GM18519 (cell line): ENCODE data around the gene CCDC197.

Experiments
- ATAC-seq: cut with Tn5 transposase; IDR thresholded peaks from one replicate; pipeline ENCODE4 v1.9.1; 2021; ENCODE audit warnings: mild to moderate bottlenecking, moderate library complexity; ENCODE audit not compliant: unreplicated experiment, low FRiP score

CCDC197 gene

DNA sequence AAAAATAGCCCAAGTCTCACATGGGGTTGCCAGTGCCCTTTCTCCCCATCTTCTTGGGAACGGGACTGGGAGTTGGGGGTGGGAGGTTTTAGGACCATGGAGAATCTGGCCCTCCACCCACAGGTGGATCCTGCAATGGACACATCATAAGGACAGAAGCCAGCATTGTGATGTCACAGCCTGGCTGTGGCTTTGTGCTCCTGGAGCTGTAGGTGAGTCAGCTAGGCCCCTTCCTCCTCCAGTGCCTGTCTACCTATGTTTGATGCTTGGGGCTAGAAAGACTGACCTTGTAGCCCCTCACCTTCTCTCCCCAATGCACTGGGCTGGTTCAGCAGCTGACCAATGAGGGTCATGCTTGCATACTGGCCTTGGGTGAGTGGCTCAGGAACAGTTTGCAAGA is at the start of gene CCDC197:
Gene CCDC197, plus strand, starts transcription at position 220 of the 400 bp plus-strand sequence. CDS start 831 bp downstream, outside the sequence.
- ATAC-seq, result no peak

DNA sequence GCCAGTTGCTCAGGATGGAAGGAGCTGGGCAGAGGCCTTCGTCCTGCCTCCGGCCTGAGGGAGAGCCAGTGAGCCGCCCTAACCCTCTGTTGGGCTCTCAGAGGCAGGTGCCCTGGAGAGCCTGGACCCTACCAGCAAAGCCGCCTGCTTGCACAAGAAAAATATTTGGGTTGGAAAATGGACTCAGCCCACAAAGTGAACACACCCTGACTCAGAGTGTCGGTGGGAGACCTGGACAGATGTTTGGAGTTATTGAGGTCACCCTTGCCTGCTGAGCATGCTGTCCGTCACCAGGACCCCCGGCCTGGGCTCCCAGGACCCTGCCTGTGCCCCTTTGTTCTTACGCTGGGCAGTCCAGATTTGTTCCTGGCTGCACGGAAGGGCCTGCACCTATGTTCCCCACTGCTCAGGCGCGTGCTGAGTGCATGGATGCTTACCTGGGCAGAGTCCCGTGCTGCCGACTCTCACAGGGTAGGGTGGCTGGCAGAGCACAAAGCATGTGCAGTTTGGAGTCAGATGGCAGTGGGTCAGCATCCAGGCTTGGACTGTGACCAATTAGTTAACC is 47.5 kb upstream of the CCDC197 start:
- ATAC-seq, result no peak

DNA sequence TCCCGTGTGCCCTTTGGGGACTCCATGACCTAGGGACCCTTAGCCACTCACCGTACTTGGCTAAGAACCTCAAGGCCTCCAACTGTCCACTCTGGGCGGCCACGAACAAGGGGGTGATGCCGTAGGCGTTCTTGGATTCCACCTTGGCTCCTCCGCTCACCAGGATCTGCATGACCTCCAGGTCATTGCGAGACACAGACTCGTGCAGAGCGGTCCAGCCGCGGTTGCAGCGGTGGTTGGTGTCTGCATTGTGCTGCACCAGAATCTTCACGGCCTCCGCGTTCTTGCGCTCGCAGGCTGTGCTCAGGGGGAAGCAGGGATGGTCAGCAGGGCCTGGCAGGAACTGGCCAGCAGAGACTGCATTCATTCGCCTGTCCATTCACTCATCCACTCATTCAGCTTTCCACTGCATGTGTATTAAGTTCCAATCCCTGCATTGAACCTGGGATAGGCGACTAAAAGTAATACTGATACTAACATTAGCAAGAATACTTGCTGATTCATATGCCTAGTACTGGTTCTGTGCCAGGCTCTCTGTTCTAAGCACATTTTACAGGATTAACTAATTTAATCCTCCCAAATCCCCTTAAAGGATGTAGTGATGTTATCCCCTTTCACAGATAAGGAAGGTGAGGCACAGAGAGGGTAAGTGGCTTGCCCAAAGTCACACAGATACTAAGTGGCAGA is 46.0 kb upstream of the CCDC197 start:
- no peak for ATAC-seq

DNA sequence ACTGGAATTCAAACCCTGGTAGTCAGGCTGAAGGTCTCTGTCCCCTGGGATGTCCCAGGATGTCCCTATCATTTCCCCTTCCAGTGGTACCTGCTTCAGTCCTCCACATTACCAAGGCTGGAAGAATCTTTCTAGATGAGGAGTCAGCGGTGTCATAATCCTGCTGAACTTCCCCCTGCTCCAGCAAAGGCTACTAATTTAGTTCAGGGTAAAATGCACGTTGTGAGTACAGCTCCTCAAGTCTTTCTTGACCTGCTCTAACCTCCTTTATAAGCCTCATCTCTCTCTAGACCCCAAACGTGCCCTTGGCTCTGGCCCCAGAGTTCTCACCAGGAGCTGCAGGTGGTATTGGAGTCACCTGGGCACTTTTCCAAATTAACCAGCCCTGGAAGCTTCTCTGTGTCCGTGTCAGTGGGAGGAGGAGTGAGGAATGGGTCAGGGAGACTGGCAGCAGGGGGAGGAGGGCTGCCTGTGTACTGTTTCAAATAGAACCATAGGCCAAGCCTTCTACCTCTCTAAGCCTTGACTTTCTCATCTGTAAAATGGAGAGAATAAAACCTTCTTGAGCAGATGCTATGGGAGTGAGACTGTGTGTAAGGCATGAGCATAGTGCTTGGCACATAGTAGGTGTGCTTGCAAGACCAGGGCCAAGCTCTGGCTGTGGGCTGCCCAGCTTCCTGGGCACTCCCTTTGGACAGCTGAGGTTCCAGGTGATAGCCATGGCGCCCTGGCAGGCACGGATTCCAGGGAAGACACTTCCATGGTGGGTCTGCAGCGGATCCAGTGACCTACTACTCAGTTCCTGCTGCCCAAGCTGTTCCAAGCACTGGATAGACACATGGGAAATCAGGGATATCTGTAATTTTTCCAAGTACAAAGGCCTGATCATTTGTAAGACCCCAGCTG is 45.2 kb upstream of the CCDC197 start:
- no peak for ATAC-seq

DNA sequence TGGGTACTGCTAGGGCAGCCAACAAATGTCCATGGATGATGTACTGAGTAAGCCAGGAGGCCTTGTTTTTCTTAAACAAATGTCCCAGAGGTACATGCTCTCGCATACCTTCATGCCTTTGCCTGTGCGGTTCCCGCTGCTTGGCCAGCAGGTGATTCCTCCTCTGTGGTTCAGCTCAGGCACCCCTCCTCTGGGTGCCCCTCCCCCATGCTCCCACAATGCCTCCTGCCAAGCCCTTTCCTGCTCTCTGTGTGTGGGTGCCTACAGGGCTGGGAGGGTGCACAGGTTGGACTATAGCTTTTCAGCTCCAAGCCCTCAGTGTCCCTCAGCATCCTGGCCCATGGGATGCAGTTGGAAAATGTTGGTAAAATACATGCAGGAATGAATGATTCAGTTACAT is 44.3 kb upstream of the CCDC197 start:
- no peak for ATAC-seq

DNA sequence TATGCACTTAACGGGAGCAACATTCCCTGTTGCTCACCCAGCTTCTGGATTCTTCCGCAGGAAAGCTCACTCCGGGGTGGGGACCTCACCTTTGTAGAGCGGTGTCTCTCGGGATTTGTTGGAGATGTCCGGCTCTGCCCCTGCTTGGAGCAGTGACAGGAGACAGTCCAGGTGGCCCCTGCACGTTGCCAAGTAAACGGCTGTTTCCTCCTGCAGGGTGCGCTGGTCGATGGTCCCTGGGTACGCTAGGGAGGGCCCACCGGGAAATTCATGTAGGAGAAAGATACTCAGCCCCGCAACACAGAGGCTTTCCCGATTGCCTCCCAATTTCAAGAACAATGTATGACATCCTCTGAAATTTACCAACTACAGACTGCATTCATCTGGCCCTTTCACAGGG is 43.8 kb upstream of the CCDC197 start:
- ATAC-seq, result no peak

DNA sequence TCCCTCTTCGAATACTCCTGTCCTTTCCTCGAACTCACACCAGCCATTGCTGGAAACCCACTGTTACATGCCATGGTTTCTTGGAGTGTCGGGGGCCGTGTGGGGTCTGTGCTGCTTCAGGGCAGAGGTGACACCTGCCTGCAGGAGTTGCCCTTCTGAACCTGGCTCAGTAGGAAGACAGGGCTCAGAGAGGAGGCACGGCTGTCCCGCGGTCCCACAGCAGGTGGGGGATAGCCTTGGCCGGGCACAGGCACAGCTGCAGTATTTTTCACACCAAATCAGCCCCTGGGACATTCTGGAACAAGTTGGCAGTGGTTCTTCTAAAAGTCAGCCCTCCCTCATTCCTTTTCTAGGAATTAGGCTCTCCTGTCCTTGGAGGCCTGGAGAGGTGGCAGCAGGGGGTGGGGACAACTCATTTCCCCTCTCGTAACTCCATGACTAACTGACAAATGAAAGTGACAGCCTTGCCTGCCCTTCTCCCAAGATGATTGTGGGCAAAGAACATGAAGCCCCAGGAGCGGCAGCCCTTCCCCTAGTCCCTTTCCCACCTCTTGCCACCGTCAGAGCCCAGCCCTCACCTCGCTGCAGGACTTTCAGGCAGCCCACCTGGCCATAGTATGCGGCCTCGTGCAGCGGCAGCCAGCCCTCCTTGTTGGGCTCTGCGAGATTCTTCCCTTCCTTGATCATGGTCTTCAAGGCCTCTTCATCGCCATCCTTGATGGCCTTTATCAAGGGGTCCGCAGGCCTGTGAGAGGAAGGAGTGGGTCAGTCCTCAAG is 43.2 kb upstream of the CCDC197 start:
- no peak for ATAC-seq

DNA sequence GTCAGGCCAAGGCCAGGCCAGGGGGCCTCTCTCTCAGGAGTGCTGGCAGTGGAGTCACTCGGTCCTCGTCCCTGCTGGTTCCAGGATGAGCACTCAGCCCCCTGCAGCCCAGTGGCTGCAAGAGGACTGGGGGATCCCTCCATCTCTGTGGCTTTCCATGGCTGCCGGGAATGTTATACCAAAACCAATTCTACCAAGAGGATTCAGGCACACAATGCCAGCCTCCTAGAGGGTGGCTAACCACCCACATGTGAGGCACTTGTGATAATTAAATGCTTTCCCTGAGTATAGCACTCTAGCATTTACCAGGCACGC is 42.6 kb upstream of the CCDC197 start:
- ATAC-seq, result no peak

DNA sequence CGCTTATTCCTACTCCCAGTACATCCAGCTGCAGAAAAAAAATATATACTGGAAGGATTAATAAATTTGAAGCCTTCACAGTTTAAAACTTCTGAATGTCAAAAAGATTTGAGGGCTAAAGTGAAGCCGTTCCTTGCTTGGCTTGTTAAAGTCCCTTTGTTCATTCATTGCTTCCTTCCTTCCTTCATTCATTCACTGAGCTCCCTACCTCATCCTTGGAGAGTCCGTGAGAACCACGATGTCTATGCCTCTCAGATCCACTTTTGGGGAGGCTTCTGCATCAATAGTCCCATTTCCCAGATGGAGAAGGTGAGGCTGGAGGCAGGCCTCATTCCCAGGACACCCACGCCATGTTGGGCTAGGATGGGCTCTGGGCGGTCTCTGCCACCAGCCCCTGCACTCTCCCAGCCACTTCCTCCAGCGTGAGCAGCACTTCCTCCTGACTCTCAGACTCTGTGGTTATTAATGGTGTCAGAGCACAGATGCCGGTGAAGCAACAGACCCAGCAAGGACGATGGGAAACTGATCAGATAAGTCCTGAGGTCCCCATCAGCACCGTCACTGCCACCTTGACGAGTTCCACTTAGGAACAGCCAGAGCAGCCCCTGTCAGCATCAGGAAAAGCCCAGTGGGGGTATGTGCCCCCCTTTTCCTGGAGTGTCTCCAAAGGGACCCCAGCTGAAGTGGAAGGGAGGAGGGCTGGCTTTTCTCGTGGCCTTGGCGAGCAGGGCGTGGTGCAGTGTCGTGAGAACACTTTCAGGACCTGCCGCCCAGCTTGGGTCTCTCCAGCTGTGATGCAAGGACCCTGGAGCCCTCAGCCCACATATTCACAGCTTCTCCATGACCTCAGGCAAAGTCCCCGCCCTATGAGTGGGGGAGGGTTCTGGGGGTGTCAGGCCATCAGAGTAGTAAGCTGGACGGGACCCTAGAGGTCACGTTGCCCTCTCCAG is 41.9 kb upstream of the CCDC197 start:
- peak; percentile 32 for ATAC-seq

DNA sequence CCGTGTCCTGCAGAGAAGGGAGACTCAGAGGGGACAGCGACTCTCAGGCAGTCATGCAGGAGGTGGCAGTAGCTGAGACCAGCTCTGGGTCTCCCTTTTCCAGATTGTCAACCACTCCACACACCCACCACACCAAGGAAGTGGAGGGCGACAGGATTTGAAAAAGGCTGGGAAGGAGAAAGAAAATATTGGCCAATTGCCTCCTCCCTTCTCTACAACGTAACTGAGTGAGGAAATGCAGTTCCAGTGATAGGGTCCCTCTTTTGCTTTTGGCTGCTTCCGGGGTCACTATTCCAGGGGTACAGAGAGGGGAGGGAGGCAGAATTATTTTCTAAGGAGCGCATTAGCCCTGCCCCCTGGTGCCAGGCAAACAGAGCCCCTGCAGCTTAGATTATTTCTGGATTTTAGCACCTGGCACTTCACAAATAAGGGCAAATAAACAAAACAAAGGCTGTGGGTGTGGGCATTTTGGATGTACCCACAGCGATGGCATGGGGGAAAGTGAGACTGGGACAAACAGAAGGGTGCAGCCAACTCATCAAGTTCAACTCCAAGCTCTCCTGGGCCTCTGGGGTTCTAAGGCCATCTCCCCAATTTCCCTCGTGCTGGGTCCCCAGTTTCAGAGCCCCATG is 41.1 kb upstream of the CCDC197 start:
- ATAC-seq, result no peak

DNA sequence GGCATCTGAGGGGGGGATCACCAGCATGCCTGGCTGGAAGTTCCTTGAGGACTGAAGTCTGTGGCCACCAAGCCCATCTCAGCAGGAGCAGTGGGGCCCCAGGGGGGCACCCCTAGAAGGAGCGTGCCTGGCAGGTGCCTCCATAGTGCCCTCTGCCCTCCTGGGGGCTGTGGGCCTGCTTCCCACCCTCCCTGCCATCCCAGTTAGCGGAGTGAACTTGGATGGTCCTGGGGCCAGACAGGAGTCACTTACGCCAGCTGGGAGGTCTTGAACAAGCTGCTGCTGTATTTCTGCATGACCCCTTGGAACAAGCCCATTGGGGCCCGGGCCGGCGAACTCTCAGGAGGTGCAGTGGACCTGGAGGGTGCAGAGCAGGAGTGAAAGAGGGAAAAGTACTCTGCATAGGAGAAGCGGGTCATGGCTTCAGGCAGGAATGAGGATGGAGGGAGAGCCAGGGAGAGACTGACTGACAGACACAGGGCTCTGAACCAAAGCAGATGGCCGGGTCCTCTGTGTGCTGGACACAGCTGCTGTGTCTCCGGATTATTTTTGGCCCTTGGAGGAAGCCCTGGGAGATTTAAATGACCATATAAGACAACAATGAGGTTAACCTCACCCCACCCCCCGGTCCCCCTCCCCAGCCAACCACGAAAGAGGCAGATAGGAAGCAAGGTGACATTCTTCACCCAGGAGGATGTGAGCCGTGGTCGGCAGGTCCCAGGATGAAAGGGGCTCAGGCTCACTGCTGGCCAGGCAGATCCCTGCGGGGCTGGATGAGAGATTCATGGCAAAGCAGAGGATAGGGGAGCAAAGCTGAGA is 40.4 kb upstream of the CCDC197 start:
- no peak for ATAC-seq

DNA sequence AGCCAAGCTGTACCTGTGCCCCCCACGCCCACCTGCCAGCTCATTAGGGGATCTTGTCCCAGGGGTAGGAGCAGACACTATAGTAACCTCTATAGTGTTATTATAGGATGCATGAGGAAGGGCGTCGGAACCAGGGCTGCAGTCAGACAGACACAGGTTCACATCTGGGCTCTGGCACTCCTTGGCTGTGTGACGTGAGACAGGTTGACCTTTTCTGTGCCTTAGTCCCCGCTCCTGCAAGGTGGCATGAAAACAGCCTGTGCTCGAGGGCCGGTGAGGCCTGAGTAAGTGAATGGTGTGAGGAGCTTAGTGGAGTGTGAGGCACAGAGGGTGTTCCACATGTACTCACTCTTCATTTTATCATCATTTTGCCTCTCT is 39.8 kb upstream of the CCDC197 start:
- ATAC-seq, result no peak

DNA sequence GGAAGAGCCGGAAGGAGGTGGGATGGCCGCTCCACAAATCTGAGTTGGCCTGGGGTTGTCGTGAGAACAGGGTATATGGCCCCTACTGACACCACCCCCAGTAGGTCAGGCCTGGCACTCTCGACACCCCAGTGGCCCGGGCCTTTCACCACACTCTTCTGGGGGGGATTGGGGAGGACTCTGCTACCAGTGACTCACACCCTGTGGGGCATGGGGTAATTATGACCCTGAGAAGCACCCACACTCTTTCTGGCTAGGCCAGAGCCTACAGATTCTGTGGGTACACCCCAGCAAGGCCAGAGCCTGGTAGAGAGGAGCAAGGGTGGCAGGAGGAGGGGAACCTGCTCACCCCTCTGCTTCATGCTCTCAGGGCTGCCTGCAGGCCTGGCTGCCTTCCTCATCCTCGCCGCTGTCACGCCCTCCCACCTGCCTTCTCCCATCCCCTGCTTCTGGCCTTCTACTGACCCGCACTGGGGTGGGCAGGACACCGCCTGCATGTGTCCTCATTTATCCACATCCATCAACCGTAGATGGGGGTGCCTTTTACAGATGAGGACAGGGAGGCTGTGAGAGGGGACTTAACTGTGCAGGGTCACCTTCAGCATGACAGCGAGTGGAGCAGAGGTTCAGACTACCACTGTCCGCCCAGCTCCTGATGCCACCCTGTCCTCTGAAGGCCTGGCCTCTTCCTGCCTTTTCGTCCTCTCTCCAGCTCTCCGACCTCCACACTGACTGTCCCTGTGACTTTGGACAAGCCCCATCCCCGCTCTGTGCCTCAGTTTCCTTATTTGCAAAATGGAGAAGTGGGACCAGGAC is 39.1 kb upstream of the CCDC197 start:
- ATAC-seq, result no peak

DNA sequence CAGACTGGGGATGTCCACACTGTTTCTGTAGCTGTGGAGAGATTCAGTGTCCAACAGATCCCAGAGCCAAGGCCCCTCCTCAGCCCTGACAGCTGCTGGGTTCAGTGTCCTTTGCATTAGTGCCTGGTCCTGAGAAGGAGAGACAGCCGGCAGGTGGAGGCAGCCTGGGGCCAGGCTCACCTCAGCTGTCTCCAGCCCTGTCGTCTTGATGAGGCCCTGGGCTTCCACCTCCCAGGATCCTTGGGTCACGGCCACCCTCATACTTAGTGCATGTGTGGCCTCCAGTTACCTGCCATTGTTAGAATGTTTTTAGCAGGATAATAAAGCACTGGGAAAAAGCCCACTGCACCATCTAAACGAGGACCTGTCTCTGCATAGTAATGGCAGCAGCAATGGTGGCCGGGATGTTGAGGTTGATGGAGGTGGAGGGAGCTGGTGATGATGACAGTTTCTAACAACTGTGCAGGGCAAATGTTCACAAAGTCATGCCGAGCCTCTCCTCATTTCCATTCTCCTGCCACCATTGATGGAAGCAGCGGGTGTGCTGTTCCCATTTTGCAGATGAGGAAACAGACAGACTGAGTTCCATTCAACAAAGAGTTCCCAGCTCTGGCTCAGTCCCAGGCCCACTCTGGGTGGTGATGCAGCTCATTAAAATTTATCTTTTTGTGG is 38.4 kb upstream of the CCDC197 start:
- no peak for ATAC-seq

DNA sequence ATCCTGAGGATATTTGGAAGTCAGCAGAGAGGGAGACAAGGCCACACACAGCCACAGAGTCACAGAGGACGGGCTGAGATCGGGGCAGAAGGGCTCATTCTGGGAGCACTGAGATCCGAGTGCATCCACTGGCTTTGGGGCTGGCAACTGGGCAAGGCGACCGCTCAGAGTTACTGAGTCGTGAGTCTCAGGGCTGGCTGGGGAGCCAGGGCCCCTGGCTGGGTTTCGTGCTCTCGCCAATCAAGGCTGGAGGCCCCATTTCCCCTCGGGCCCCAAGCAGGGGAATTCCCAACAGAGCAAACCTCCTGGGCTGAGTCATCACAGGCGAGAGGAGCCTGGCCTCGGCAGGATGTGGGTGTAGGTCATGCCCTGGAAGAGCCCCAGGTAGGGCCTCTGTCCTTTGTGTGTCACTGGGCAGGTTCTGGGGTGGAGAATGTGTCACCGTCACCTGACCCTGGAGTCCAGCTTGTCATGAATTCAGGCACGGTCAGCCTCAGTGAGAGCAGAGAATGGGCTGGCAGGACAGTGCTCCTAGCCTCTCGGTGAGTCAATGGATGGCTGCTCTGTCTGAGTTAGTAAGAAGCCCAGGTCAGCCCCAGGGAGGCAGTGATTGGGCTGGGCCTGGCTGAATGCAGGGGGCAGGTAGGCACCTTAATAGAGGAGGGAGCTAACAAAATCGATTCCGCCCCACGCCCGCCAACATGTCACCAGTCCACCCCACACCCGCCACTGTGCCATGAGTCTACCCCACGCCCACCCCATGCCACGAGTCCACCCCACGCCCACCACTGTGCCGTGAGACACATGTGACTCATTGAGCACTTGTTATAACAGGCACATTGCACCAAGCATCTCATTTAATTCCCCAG is 37.6 kb upstream of the CCDC197 start:
- peak; percentile 62 for ATAC-seq

DNA sequence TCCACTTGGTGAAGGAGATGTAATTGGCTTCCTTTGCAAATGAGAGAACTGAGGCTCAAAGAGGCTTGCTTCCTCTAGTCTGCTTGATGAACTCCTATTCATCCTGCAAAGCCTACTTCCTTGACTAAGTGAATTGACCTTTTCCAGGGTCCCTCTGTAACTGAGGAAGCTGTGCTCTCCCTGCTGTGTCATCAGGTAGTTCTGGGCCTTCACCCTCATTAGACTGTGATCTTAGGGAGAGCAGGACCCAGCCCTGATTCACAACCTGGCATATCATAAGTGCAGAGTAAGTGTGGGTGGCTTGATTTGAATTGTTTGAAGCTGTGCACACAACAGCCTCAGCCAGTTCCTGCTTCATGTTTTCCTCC is 37.0 kb upstream of the CCDC197 start:
- ATAC-seq, result no peak
